ENCODE results near the gene PF4V1. TPM values are rescaled to one million over a fixed set of nuclear protein-coding genes. Genes with fewer than 3 reads are reported as not detected.
A peak's percentile ranks its signal among the peaks of the same experiment; 100 is the strongest.

Gene PF4V1
- total RNA-seq, 1 experiment from 2014 or later: not detected

DNA sequence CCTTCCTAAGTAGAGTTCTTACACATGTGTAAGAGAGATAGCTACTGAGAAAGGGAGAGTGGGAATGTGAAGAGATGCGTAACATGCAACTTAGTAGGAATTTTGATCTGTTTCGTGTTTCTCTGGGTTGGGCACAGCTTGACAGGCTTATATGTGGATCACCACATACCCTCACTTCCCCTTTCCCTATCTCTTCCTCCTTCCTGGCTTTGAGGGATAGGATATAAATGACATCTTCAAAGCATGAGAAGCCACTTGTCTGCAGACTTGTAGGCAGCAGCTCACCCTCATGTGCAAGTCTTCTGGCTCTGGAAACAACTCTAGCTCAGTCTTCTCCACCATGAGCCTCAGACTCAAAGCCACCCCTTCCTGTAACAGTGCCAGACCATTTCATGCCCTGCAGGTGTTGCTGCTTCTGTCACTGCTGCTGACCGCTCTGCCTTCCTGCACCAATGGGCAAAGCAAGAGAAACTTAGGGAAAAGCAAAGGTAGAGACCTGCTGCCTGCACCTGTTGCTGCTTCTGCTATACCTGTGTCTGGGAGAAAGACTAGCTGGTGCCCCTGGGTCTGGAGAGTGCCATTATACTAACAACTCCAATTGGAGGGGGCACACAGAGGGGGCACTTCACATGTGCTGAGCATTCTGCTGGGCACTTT, 5.4 kb upstream of the PF4V1 start:
- DNase-seq (ENCODE audit: low spot score): no peak

DNA sequence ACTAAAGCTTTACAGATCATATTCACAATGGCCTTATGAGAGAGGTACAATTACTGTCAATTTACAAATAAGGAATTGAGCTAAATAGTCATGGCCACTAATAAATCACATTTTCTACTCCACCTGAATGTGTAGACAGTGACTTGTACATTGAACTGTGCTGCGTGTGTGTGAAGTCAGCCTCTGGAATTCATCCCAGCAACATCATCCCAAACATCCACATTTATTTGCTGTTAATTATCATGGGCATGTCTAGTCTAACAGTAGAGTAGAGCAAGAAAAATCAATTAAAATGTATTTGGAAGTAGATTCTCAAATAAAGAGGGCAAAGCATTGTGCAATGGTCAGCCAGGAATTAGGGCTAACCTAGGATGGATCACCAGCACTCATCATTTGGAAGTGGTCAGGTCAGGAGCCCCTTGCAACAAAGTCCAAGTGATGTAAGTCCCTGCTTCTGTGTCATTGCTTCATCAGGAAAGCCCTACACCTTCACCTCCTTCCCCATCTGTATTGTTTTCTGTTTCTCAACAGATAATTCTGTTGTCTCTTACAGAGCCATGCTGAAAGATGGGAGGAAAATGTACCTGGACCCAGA, 4.8 kb upstream of the PF4V1 start:
- no peak for DNase-seq (ENCODE audit: low spot score)

DNA sequence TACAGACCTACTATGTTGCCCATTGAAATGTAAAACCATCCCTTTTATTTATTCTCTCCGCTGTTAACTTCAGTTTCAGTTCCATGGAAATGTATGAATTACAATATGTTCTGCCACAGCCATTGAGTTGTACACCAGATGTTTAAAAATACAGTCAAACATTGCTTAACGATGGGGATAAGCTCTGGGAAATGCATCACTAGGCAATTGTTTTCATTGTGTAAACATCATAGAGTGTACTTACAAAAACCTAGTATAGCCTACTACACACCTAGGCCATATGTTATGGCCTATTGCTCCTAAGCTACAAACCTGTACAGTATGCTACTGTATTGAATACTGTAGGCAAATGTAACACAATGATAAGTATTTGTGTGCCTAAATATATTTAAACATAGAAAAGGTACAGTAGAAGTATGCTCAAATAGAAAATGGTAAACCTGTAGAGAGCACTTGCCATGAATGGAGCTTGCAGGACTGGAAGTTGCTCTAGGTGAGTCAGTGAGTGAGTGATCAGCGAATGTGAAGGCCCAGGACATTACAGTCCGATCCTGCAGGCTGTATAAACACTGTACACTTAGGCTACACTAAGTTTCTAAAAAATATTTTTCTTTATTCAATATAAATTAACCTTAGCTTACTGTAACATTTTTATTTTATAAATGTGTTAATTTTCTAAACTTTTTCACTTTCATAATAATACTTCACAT, 2.7 kb upstream of the PF4V1 start:
- no peak for DNase-seq (ENCODE audit: low spot score)

DNA sequence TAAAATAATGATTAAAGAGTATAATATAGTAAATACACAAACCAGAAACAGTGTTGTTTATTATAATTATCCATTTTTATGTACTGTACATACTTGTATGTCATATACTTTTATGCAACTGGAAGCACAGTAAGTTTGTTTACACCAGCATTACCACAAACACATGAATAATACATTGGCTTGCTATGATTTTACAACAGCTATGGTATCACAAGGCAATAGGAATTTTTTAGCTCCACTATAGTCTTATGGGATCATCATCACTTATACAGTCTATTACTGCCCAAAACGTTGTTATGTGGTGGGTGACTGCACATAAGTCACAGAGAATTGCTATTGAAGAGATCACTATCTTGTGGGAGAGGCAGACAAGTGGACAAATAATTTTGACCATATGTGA, 1.8 kb upstream of the PF4V1 start:
- no peak for DNase-seq (ENCODE audit: low spot score)

DNA sequence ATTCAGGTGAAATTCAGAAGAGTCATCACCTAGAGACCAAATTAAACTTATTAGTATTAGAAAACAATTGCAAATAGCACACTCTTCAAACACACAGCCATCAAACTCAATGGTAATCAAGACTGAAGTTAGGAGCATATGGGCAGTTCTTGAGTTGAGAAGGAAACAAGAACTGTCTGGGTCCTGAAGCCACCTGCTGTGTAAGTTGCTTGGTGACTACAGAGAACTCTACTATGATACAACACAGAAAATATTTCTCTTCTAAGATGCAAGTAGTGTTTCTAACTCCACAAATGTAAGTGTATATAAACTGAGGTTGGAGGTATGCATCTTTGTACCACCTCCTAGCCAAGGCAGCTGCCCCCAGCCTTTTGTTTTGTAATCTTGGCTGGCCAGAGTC, 325 bp upstream of the PF4V1 start:
- DNase-seq (ENCODE audit: low spot score): no peak

DNA sequence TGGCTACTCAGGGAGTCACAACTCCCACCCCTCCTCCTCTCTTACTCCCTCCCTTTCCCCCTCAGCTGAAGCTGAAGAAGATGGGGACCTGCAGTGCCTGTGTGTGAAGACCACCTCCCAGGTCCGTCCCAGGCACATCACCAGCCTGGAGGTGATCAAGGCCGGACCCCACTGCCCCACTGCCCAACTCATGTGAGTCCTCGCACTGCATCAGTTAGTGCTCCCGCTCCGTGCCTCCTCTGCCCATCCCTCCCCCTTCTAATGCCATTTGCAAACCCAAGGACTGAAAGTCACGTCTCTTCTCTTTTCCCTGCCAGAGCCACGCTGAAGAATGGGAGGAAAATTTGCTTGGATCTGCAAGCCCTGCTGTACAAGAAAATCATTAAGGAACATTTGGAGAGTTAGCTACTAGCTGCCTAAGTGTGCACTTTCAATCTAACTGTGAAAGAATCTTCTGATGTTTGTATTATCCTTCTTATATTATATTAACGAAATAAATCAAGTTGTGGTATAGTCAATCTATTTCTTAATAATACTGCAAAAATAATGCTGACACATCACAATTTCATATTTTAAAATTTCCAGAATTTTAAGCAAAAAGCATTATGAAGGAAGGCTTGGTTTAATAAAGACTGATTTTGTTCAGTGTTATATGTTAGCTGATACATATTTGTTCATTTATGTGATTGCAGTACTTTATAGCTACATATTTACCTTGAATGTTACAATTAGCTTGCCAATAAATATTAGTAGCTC, 800 bp downstream of the PF4V1 start:
- DNase-seq (ENCODE audit: low spot score): no peak

DNA sequence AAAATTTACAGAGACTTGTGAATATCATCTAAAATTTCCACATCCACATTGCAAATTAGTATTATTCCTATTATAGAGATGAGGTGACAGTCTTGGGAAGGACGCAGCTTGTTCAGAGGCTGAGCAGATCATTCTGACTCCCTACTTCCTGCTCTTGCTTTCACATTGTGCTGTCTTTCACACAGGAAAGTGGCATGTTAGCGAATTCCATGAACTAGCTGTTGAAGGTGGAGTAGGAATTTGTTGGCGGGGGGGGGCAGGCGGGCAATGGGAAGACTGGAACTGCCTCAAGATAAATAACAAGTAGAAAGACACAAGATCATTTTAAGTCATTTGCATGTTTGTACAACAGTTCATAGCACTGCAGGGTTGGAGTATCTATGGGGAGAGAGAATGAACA, 2.3 kb downstream of the PF4V1 start:
- peak; percentile 41 for DNase-seq (ENCODE audit: low spot score)

DNA sequence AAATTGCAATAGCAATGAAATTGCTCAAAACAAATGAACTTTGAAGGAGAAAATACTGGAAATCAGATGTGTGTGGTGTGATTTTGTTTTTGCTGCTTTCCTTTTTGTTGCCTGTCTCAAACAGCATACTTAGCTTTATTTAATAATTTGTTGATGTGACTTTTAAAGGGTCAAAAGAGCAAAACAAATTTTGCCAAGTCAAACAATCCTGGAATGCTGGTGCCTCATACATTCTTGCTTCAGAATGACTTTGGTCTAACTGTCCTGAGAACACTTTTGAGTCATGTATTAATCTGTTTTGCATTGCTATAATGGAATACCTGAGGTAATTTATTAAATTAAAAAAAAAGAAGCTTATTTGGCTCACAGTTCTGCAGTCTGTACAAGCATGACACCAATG, 3.4 kb downstream of the PF4V1 start:
- DNase-seq (ENCODE audit: low spot score): no peak

DNA sequence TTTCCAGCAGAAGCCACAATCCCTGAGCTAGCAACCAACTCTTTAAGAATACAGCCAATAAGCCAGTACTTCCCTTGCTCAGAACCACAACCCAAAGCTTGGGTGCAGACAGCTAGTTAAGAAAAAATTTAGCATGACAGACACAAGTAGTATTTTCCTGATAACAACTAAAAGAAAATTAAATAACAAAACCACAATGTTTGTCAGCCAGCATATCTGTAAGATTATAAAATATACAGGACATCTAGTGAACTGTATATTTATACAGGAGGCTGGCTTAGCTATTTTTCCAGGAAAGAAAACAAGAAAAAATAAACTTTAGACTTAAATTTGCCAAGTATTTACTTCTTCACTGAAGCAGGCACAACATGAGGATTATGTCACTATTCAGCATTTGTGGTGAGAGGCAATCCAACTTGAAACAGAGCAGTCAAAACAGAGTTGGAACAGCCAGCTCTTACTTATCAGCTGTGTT, 6.6 kb downstream of the PF4V1 start:
- no peak for DNase-seq (ENCODE audit: low spot score)

DNA sequence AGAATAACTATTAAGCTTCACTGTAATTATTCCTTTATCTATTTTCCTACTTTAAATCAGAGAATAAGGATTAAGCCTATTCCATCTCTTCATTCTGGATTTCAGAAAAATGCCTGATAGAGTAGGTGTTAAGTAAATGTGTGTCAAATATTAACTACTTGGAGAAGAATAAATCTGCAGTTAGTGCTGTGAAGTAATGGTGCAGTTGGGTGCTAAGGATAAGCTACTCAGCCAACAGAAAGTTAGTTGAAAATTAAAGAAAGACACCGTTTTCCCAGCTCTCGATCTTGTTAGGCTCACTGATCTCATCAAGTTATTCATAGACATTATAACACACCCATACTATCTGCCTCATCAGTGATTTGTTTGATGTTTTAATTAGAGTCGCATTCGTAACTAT, 7.1 kb downstream of the PF4V1 start:
- no peak for DNase-seq (ENCODE audit: low spot score)

DNA sequence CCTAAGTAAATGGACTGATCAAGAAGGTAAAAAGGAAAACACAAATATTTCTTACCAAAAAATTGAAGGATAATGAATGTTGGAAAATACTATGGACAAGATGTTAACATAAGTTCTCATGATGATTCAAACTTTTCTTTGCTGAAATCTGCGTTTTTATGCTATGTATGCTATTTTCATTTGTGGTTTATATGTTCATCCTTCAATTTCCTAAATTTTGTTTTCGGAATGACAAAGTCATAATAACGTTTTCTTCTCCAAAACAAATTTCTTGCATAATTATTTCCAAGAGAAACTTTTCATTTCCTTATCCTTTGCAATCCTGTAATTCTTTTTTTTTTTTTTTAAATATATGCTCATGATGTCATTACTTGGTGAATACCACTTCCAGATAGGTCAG, 7.8 kb downstream of the PF4V1 start:
- no peak for DNase-seq (ENCODE audit: low spot score)

DNA sequence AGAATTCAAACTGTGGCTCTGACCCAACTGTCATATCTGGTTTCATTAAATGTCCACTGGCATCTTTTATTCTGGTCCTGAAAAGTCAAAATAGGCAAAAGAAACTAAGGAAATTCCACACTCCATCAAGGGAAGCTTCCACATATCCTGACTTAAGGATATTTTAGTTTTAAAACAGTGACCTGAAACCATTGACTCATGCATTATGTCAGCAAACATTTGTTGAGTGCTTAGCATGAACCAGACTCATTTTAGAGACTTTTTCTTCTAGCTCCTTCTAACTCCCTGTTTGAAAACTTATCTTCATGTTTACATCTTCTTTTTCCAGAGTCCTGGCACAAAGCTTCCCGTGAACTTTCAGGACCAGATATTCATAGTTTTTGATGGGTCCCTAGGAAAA, 9.2 kb downstream of the PF4V1 start:
- no peak for DNase-seq (ENCODE audit: low spot score)

DNA sequence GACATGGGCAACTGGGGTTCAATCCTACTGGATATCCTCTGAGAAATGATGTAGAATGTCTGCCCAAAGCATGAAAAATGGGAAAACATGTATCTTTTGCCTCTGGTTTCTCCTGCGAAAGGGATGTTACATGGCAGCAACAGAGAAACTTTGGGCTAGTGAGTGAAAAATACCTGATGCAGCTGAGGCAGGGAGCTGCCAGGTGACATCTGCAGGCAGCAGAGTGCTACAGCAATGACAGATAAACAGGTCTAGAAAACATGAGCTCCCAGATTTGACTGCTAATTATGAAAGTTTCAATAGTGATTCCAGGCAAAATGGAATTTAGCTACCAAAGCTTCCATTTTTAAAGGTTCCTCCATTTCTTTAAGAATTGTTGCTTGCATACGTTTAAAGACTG, 11.3 kb downstream of the PF4V1 start:
- DNase-seq (ENCODE audit: low spot score): peak; percentile 59

DNA sequence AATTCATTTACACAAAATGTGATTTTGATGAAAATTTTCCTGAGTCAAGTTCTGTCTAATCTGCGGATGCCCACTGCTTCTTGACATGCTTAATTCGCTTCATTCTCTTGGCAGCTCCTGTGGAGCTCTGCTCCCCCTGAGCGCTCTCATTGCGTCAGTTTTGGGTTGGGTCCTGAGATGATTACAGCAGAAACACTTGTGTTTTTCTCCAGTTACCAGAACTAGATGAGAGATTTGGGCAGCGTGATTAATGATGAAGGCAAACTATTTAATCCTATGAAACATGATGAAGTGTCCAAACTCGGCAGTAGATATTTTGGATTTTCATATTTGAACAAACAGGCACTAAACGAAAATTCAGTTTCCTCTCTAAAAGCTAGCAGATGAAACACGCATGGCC, 11.9 kb downstream of the PF4V1 start:
- DNase-seq (ENCODE audit: low spot score): no peak

DNA sequence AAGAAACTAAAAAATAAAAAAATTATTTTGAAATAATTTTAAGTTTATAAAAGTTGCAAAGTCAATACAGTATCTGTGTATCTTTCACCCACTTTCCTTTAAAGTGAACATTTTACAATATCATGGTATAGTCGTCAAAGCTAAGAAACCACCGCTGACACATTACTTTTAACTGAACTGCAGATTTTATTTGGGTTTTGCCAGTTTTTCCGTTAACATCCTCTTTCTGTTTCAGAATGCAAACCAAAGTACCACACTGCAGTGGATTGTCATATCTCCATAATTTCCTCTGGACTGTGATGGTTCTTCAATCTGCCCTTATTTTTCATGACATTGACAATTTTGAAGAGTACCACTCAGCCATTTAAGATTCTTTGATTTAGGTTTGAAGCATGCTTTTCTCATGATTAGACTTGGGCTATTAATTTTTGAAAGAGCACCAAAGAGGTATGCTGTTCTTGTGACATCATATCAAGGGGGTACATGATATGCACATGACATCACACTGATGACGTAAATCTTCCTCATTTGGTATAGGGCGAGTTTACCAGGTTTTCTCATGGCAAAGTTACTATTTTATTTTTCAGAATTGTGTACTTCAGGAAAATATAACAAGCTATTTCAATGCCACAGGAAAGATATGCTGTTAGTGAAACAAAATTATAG, 12.5 kb downstream of the PF4V1 start:
- no peak for DNase-seq (ENCODE audit: low spot score)

DNA sequence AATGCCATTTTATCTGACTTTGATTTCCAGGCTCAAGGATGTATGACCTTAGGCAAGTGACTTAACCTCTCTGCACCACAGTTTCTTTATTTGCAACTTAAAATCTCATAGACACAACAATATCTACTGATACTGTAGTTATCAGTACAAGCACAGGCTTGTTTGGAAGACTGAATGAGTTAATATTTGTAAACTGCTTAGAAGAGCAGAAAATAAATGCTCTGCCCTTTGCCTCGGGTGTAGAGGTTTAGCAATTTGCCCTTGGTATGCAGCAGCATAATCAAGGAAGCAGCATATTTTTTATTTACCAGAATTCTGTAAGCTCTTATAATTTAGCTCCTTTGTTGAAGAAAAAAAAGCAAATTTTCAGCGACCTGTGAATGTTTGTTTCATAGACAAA, 13.2 kb downstream of the PF4V1 start:
- DNase-seq (ENCODE audit: low spot score): no peak

DNA sequence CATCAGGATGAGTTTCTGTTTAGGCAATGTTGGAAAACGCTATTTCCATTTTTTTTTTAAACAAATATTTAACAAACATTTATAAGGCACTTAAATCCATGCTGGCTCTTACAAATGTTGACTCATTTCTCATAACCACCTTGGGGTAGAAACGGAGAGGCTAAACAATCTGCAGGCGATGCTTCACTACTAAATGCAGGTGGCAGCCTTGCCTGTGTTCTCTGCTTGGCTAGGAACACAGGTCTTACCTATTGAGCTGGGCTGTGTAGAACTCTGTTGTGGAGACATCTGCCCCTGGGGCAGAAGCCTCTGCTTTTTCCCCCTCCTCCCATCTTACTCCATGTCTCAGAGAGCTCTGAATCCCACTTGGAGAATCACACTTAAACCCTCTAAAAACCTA, 14.7 kb downstream of the PF4V1 start:
- DNase-seq (ENCODE audit: low spot score): peak; percentile 69

DNA sequence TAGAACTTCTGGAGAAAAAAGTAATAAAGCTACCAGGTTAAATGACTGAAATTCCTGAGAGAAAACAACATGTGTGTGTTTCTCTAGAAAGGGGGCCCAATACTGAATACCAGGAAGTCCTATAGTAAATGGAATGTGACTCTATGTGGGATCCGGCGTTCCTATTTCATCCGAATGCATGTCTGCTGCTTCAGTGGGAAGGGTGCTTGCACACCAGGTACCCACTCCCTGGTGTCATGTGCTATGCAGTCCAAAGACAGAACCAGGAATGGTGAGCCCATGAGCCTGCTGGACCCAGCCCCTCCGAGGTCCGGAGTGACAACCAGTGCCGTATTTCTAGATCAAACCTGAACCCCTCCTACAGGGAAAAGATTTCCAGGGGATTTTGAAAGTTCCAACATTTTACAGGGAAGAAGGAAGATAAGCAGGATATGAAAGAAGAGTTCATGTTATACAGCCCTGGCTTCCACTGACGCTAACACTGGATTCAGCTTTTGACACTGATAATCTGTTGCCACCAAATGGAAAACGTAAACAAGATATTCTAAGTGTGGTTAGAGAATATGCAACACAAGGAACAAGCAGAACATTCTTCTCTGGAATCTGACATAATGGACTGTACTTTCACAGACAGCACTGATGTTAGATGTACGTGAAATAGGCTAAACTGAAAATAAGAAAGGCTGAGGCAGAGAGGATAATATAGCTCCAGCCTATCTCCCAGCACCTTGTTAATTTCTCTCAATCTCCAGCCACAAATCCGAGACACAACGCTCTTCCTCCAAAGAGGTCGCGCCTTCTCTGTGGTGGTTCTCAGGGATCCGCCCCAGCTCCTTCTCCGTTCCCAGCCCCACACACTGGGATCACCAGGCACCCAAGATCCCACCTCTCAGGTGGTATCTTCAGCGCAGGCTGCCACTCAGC, 15.4 kb downstream of the PF4V1 start:
- DNase-seq (ENCODE audit: low spot score): peak; percentile 55

DNA sequence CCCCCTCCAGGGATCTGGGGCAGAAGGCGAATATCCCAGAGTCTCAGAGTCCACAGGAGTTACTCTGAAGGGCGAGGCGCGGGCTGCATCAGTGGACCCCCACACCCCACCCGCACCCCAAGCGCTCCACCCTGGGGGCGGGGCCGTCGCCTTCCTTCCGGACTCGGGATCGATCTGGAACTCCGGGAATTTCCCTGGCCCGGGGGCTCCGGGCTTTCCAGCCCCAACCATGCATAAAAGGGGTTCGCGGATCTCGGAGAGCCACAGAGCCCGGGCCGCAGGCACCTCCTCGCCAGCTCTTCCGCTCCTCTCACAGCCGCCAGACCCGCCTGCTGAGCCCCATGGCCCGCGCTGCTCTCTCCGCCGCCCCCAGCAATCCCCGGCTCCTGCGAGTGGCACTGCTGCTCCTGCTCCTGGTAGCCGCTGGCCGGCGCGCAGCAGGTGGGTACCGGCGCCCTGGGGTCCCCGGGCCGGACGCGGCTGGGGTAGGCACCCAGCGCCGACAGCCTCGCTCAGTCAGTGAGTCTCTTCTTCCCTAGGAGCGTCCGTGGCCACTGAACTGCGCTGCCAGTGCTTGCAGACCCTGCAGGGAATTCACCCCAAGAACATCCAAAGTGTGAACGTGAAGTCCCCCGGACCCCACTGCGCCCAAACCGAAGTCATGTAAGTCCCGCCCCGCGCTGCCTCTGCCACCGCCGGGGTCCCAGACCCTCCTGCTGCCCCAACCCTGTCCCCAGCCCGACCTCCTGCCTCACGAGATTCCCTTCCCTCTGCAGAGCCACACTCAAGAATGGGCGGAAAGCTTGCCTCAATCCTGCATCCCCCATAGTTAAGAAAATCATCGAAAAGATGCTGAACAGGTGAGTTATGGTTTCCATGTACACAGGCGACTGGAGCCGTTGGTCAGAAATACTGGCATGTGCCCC, 16.3 kb downstream of the PF4V1 start, which contains the start of gene CXCL1:
TSS of gene CXCL1 (plus strand) at position 264 of the 926 bp plus-strand sequence. CDS start at position 342, 78 bp downstream.
- DNase-seq (ENCODE audit: low spot score): peak; percentile 53
